LNCAP (cell line): ENCODE data around the gene DOCK2.

Experiments
- CTCF ChIP-seq: fragments of 450-650 bp; IDR thresholded peaks from 2 replicates; pipeline ENCODE4 v1.5.1; 2017; ENCODE audit warnings: mild to moderate bottlenecking

DOCK2 gene

GRCh38 chr5:169756071-169756765, 119.1 kb downstream of the DOCK2 start:
- no peak for TF ChIP-seq CTCF

DNA sequence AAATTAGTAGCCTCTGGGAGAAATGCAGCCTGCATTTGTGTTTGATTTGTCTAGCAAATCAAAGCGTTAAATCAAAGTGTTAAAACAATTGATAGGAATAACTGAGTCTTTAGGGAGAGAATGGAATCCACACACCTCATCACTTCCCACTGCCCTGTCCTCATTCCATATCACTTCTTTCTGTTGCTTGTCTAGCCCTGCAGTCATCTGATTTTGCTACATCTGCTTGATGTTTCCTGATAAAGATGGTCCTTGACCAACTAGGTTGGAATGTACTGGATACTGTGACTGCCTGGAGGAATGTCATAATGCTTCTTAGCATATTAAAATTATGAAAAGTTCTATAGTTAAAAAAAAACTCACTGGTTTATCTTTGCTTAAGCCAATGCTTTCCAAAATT, 119.9 kb downstream of the DOCK2 start:
- TF ChIP-seq CTCF = no peak

- no peak for TF ChIP-seq CTCF
Measured at GRCh38 chr5:169758886-169759285, 121.8 kb downstream of the DOCK2 start.

DNA sequence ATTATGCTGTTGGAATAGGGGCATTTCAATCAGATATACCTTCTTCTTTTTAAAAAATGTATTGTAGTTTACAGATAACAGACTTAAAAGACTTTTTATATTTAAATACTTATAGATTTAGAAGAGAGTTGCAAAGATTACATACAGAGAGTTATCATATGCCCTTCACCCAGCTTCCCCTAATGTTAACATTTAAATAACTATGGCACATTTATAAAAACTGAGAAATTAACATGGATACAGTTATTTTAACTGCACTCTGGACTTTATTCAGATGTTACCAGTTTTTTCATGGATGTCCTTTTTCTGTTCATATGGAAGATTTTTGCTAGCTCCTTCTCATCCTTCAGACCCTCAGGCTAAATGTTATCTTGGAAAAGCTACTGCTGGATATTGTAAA, 123.2 kb downstream of the DOCK2 start:
- no peak for TF ChIP-seq CTCF

- no peak for TF ChIP-seq CTCF
Measured at GRCh38 chr5:169762338-169763095, 125.4 kb downstream of the DOCK2 start.

DNA sequence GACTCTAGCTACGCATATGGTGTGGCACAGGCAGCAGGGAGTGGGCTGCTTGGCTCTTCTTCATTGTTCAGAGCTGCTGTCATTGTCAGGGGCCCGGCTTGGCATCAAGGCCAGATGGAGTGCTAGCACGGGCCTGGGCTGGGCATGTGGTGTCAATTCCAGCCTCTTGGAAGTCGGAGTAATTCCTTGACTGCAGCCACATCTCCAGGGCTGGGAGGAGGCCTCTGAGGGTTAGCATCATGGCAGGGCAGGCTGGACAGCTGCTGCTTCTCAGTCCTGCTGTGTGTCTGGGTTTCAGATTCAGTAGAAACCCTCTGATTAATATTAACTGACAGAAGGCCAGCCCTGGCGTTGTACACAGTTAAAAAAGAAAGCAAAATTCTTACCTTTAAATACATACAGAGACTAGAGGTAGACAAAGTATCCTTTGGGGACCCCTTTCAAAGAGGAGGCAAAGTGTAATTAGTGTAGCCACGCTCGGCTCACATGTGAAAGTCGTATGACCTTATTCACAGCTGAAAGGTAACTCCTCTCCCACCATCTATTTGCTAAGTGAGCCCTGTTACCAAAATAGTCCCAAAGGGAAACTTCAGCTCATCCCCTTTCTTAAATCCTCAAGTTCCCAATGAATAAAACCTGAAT, 126.4 kb downstream of the DOCK2 start:
- TF ChIP-seq CTCF = no peak

DNA sequence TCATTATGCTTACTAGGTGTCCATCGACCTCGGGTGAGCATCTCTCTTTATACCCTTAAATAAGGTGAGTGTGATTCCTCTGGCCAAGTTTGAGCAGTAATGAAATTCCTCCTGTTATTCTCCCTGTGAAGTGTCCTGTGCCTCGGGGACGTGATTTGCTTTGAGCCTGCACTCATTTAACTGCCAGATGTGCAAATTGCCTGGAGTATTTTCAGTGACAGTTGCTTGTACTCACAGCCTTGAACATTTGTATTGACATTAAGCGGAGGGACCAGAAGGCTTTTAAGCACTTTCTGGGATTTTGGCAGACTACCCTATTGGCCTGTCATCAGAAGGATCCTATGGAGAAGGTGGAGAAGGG, 126.9 kb downstream of the DOCK2 start:
- TF ChIP-seq CTCF = no peak
